HCT116 (cell line): ENCODE results near the gene ZNF311. TPM values are rescaled to one million over a fixed set of nuclear protein-coding genes. Genes with fewer than 3 reads are reported as not detected.
A peak's percentile ranks its signal among the peaks of the same experiment; 100 is the strongest.

ENCODE experiments used
- ATAC-seq: fragments of 200-7000 bp; cut with Tn5 transposase; 2 replicates; pipeline ENCODE4 v1.9.1; 2020; ENCODE audit warnings: mild to moderate bottlenecking, moderate library complexity
- BruUV-seq: library from RNA; stranded (reverse); fragments of 400-500 nt; replicated peaks from 2 replicates; lab custom pipeline; 2021; lab: Mats Ljungman, UMichigan
- CTCF ChIA-PET: fragments of 300-600 bp; sonication (Branson Sonifier 250); formaldehyde crosslinking; loops from one replicate; lab custom pipeline; 2021; ENCODE audit warnings: antibody characterized with exemption; lab: Charles Lee
- POLR2A ChIA-PET: fragments of 300-600, 350-600 bp; sonication (Branson Sonifier 250); formaldehyde crosslinking; loops from one replicate; lab custom pipeline; 2021; ENCODE audit warnings: antibody characterized with exemption; lab: Charles Lee
- RAD21 ChIA-PET, 2 experiments: fragments of 300-600 bp; sonication (Branson Sonifier 250); formaldehyde crosslinking; loops; one replicate each; lab custom pipeline; 2023; ENCODE audit warnings: low total read pairs in 2 of 2; ENCODE audit not compliant: uncharacterized antibody in 2 of 2, unreplicated experiment in 2 of 2, low non-redundant PET in 1 of 2; lab: Charles Lee
- DNase-seq: peaks from one replicate; pipeline ENCODE4 v3.0.0-alpha.2; 2010; ENCODE audit warnings: low read depth, low spot score
- H2AFZ ChIP-seq: fragments of 200-600 bp; shearing (Covaris generic), sonication (generic); 2 replicates; pipeline ENCODE4 v1.6.1; 2017; ENCODE audit warnings: low read depth, mixed run types, mixed read lengths, antibody characterized with exemption, low read length; ENCODE audit not compliant: poor library complexity, severe bottlenecking
- H3K27ac ChIP-seq: 2 replicates; pipeline ENCODE4 v1.5.1; 2012; ENCODE audit warnings: low read depth, low read length
- H3K27me3 ChIP-seq: fragments of 200-600 bp; sonication (generic); 2 replicates; pipeline ENCODE4 v1.6.1; 2016; ENCODE audit warnings: mixed run types, low read length, mixed read lengths; ENCODE audit not compliant: insufficient read depth
- H3K36me3 ChIP-seq, 2 experiments: fragments of 200-500 bp in 1 of 2; fragments of 200-600 bp in 1 of 2; sonication (Bioruptor generic) in 1 of 2; sonication (generic) in 1 of 2; 2 replicates each; pipeline versions ENCODE4 v1.5.1 to v1.6.1; 2014 to 2016; ENCODE audit warnings: low read length in 2 of 2, inconsistent platforms in 1 of 2, mixed read lengths in 1 of 2, mixed run types in 1 of 2; ENCODE audit not compliant: insufficient read depth in 2 of 2, control insufficient read depth in 1 of 2
- H3K4me1 ChIP-seq, 2 experiments: fragments of 200-600 bp in 1 of 2; sonication (generic) in 1 of 2; 2 replicates each; pipeline versions ENCODE4 v1.5.1 to v1.6.1; 2012 to 2017; ENCODE audit warnings: low read length in 2 of 2, inconsistent platforms in 1 of 2, mild to moderate bottlenecking in 1 of 2, mixed read lengths in 1 of 2, mixed run types in 1 of 2, moderate library complexity in 1 of 2; ENCODE audit not compliant: insufficient read depth in 2 of 2, control insufficient read depth in 1 of 2
- H3K4me2 ChIP-seq: fragments of 200-600 bp; sonication (generic); 2 replicates; pipeline ENCODE4 v1.6.1; 2017; ENCODE audit warnings: mixed run types, low read length, mixed read lengths
- H3K4me3 ChIP-seq, 2 experiments: fragments of 200-600 bp in 1 of 2; sonication (generic) in 1 of 2; replicated peaks in 1 of 2; 2 replicates each; pipeline ENCODE4 v1.5.1; 2011 to 2016; ENCODE audit warnings: low read length in 2 of 2, control low read depth in 1 of 2, low read depth in 1 of 2, mild to moderate bottlenecking in 1 of 2, mixed read lengths in 1 of 2, mixed run types in 1 of 2
- H3K79me2 ChIP-seq: fragments of 200-600 bp; sonication (generic); 2 replicates; pipeline ENCODE4 v1.6.1; 2017; ENCODE audit warnings: mild to moderate bottlenecking, mixed run types, low read length, moderate library complexity, mixed read lengths; ENCODE audit not compliant: insufficient read depth
- H3K9ac ChIP-seq: fragments of 200-600 bp; sonication (generic); 2 replicates; pipeline ENCODE4 v1.6.1; 2016; ENCODE audit warnings: low read length, mixed read lengths
- H3K9me2 ChIP-seq: fragments of 200-600 bp; sonication (generic), shearing (Covaris generic); 2 replicates; pipeline ENCODE4 v1.6.1; 2017; ENCODE audit warnings: mixed run types, mild to moderate bottlenecking, moderate library complexity; ENCODE audit not compliant: insufficient read depth
- H3K9me3 ChIP-seq, 2 experiments: fragments of 200-500 bp in 1 of 2; fragments of 200-600 bp in 1 of 2; sonication (Bioruptor generic) in 1 of 2; sonication (generic) in 1 of 2; 2 replicates each; pipeline ENCODE4 v1.6.1; 2014 to 2017; ENCODE audit warnings: low read length in 2 of 2, mixed read lengths in 2 of 2, inconsistent platforms in 1 of 2, low read depth in 1 of 2, mild to moderate bottlenecking in 1 of 2, mixed run types in 1 of 2, moderate library complexity in 1 of 2; ENCODE audit not compliant: control insufficient read depth in 1 of 2, insufficient read depth in 1 of 2
- H4K20me1 ChIP-seq: fragments of 200-600 bp; sonication (generic), shearing (Covaris generic); 2 replicates; pipeline ENCODE4 v1.6.1; 2017; ENCODE audit warnings: mixed run types, mild to moderate bottlenecking, moderate library complexity; ENCODE audit not compliant: insufficient read depth
- CBX3 ChIP-seq: IDR thresholded peaks from 2 replicates; pipeline ENCODE4 v1.6.1; 2012; ENCODE audit warnings: low read depth
- CEBPB ChIP-seq: IDR thresholded peaks from 2 replicates; pipeline ENCODE4 v1.6.1; 2012; ENCODE audit warnings: low read depth
- CTCF ChIP-seq, 3 experiments: fragments of 200-600 bp in 1 of 3; sonication (generic) in 1 of 3; IDR thresholded peaks in 2 of 3; conservative IDR thresholded peaks in 1 of 3; 2 replicates each; pipeline ENCODE4 v1.5.1; 2012 to 2017; ENCODE audit warnings: low read depth in 2 of 3, low read length in 2 of 3, antibody characterized with exemption in 1 of 3, borderline replicate concordance in 1 of 3, control low read depth in 1 of 3, mild to moderate bottlenecking in 1 of 3, mixed read lengths in 1 of 3, mixed run types in 1 of 3, moderate library complexity in 1 of 3; ENCODE audit not compliant: insufficient read depth in 1 of 3
- EGR1 ChIP-seq: IDR thresholded peaks from 2 replicates; pipeline ENCODE4 v1.6.1; 2012; ENCODE audit warnings: low read depth
- ELF1 ChIP-seq: IDR thresholded peaks from 2 replicates; pipeline ENCODE4 v1.6.1; 2012; ENCODE audit warnings: low read depth, borderline replicate concordance
- EZH2 ChIP-seq: fragments of 200-600 bp; sonication (generic); IDR thresholded peaks from 2 replicates; pipeline ENCODE4 v1.6.1; 2017; ENCODE audit warnings: antibody characterized with exemption, mixed run types
- EZH2phosphoT487 ChIP-seq: fragments of 200-600 bp; IDR thresholded peaks from 2 replicates; pipeline ENCODE4 v1.6.1; 2018; ENCODE audit warnings: antibody characterized with exemption, borderline replicate concordance
- FOSL1 ChIP-seq: IDR thresholded peaks from 2 replicates; pipeline ENCODE4 v1.6.1; 2012; ENCODE audit warnings: low read depth
- JUND ChIP-seq: IDR thresholded peaks from 2 replicates; pipeline ENCODE4 v1.6.1; 2012
- POLR2A ChIP-seq: IDR thresholded peaks from 2 replicates; pipeline ENCODE4 v1.7.0; 2011; ENCODE audit warnings: borderline replicate concordance; ENCODE audit not compliant: insufficient read depth, insufficient read length; ENCODE audit errors: extremely low read depth
- POLR2AphosphoS5 ChIP-seq: IDR thresholded peaks from 2 replicates; pipeline ENCODE4 v1.6.1; 2011; ENCODE audit warnings: mild to moderate bottlenecking, low read depth, low read length, moderate library complexity
- RAD21 ChIP-seq: IDR thresholded peaks from 2 replicates; pipeline ENCODE4 v1.6.1; 2012; ENCODE audit warnings: low read depth, mild to moderate bottlenecking
- SIN3A ChIP-seq: IDR thresholded peaks from 2 replicates; pipeline ENCODE4 v1.6.1; 2012; ENCODE audit warnings: low read depth
- SP1 ChIP-seq: IDR thresholded peaks from 2 replicates; pipeline ENCODE4 v1.6.1; 2012; ENCODE audit warnings: low read depth
- SRF ChIP-seq: IDR thresholded peaks from 2 replicates; pipeline ENCODE4 v1.6.1; 2012; ENCODE audit warnings: low read depth
- TCF7L2 ChIP-seq: IDR thresholded peaks from 2 replicates; pipeline ENCODE4 v1.7.0; 2011; ENCODE audit warnings: borderline replicate concordance, inconsistent platforms; ENCODE audit not compliant: insufficient read depth, insufficient read length; ENCODE audit errors: extremely low read depth
- YY1 ChIP-seq: IDR thresholded peaks from 2 replicates; pipeline ENCODE4 v1.6.1; 2011; ENCODE audit warnings: low read length, low read depth, moderate library complexity, mild to moderate bottlenecking; ENCODE audit not compliant: insufficient replicate concordance; ENCODE audit errors: extremely low read depth
- ZFX ChIP-seq: fragments of 450-650 bp; IDR thresholded peaks from 2 replicates; pipeline ENCODE4 v1.6.1; 2017
- intact Hi-C: fragments of 100-400 bp; cut with micrococcal nuclease; formaldehyde crosslinking; loops from 2 replicates; pipeline ENCODE4 v1.10.0; 2022
- total RNA-seq: library from RNA; stranded (reverse); gene quantifications from one replicate; pipeline ENCODE4 v1.2.1, GENCODE V29; 2021; ENCODE audit not compliant: unreplicated experiment
- TF ChIP-seq, protein P1 (sequence below): IDR thresholded peaks from 2 replicates; pipeline ENCODE4 v1.6.1; 2012; ENCODE audit warnings: low read depth
- TF ChIP-seq, protein P2 (sequence below): IDR thresholded peaks from 2 replicates; pipeline ENCODE4 v1.6.1; 2011; ENCODE audit warnings: mild to moderate bottlenecking, low read length, moderate library complexity; ENCODE audit not compliant: insufficient replicate concordance; ENCODE audit errors: extremely low read depth

ZNF311 gene
- total RNA-seq, 1 experiment from 2014 or later, result not detected

GRCh38 chr6:28985462-28986164 lies 19.5 kb downstream of the ZNF311 start:
- no peaks in the 10 kb centered on the region for H3K36me3 ChIP-seq
- ATAC-seq (peak; percentile 52), DNase-seq (peak; percentile 92)
- no peaks in the 10 kb centered on the region for H3K9me3 ChIP-seq
- ChIA-PET CTCF (interaction anchor here (1.0 to 1.1 kb wide), 2 partner anchors 144 to 148 kb away, joined by 3 to 6 read pairs; no protein-coding TSS in a partner anchor), RAD21 (interaction anchor here in 1 of 2 experiments (0.7 kb wide), 1 partner anchor 148 kb away, joined by 3 read pairs; no protein-coding TSS in a partner anchor), POLR2A (interaction anchor here (0.8 to 2.8 kb wide), 4 partner anchors 34 to 148 kb away, joined by 3 to 11 read pairs (median 4); partner anchors contain the start of gene TRIM27)
- H3K27me3 ChIP-seq, result no peaks in the 10 kb centered on the region
- H3K4me1 ChIP-seq, result peaks cover 20 to 62% of the 10 kb centered on the region in 2 experiments
- intact Hi-C loops, result loop anchor here (2.0 to 10.0 kb wide), 2 partner anchors 299 to 381 kb away; no protein-coding TSS in a partner anchor
- H3K9me2 ChIP-seq, result no peaks in the 10 kb centered on the region
- H3K9ac ChIP-seq, result peak overlapping the region; percentile 26
- H3K4me3 ChIP-seq, result peak overlapping the region; percentile 12 to 37
- H2AFZ ChIP-seq, result peak overlapping the region; percentile 92
- no peaks in the 10 kb centered on the region for H3K79me2 ChIP-seq
- TSS peak; percentile 78 for BruUV-seq
- peak overlapping the region; percentile 20; the same call in 1 of the 2 replicates for H3K27ac ChIP-seq
- H4K20me1 ChIP-seq, result no peaks in the 10 kb centered on the region
- peak overlapping the region; percentile 69 for H3K4me2 ChIP-seq
- TF ChIP-seq POLR2A, result no peak
- TF ChIP-seq SRF, result no peak
- no peak for TF ChIP-seq CEBPB
- no peak for TF ChIP-seq RAD21
- no peak for TF ChIP-seq CTCF (IDR thresholded peaks at IDR 0.05 in 2 of 3, conservative IDR thresholded peaks at IDR 0.05 in 1 of 3; ENCODE audit: borderline replicate concordance in 1 of 3, insufficient read depth in 1 of 3, low read depth in 2 of 3, low read length in 2 of 3)
- no peak; the same call in 1 of the 2 replicates for TF ChIP-seq EGR1
- TF ChIP-seq ELF1, result no peak
- TF ChIP-seq, protein P1, sequence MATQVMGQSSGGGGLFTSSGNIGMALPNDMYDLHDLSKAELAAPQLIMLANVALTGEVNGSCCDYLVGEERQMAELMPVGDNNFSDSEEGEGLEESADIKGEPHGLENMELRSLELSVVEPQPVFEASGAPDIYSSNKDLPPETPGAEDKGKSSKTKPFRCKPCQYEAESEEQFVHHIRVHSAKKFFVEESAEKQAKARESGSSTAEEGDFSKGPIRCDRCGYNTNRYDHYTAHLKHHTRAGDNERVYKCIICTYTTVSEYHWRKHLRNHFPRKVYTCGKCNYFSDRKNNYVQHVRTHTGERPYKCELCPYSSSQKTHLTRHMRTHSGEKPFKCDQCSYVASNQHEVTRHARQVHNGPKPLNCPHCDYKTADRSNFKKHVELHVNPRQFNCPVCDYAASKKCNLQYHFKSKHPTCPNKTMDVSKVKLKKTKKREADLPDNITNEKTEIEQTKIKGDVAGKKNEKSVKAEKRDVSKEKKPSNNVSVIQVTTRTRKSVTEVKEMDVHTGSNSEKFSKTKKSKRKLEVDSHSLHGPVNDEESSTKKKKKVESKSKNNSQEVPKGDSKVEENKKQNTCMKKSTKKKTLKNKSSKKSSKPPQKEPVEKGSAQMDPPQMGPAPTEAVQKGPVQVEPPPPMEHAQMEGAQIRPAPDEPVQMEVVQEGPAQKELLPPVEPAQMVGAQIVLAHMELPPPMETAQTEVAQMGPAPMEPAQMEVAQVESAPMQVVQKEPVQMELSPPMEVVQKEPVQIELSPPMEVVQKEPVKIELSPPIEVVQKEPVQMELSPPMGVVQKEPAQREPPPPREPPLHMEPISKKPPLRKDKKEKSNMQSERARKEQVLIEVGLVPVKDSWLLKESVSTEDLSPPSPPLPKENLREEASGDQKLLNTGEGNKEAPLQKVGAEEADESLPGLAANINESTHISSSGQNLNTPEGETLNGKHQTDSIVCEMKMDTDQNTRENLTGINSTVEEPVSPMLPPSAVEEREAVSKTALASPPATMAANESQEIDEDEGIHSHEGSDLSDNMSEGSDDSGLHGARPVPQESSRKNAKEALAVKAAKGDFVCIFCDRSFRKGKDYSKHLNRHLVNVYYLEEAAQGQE, result no peak
- TF ChIP-seq, protein P2, sequence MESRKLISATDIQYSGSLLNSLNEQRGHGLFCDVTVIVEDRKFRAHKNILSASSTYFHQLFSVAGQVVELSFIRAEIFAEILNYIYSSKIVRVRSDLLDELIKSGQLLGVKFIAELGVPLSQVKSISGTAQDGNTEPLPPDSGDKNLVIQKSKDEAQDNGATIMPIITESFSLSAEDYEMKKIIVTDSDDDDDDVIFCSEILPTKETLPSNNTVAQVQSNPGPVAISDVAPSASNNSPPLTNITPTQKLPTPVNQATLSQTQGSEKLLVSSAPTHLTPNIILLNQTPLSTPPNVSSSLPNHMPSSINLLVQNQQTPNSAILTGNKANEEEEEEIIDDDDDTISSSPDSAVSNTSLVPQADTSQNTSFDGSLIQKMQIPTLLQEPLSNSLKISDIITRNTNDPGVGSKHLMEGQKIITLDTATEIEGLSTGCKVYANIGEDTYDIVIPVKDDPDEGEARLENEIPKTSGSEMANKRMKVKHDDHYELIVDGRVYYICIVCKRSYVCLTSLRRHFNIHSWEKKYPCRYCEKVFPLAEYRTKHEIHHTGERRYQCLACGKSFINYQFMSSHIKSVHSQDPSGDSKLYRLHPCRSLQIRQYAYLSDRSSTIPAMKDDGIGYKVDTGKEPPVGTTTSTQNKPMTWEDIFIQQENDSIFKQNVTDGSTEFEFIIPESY, result peak; percentile 27
- peak; percentile 25 for TF ChIP-seq YY1
- TF ChIP-seq EZH2, result no peak
- no peak for TF ChIP-seq TCF7L2
- no peak; the same call in 1 of the 2 replicates for TF ChIP-seq SIN3A
- TF ChIP-seq POLR2AphosphoS5, result peak; percentile 70
- TF ChIP-seq EZH2phosphoT487, result no peak
- TF ChIP-seq FOSL1, result no peak
- TF ChIP-seq SP1, result peak; percentile 51
- TF ChIP-seq JUND, result no peak
- no peak for TF ChIP-seq ZFX
- peak; percentile 89; the same call in 1 of the 2 replicates for TF ChIP-seq CBX3
